MM.1S (cell line): ENCODE results near the gene FAM110A.

Source experiments
- CTCF ChIP-seq: fragments of 300-600 bp; sonication (generic); IDR thresholded peaks from 2 replicates; pipeline ENCODE4 v1.5.1; 2016; ENCODE audit warnings: antibody characterized with exemption, low read length, mixed read lengths
- EZH2 ChIP-seq: fragments of 300-600 bp; sonication (generic); optimal IDR thresholded peaks from 2 replicates; pipeline ENCODE3; 2017; ENCODE audit warnings: low read depth, mild to moderate bottlenecking, antibody characterized with exemption, low read length, mixed read lengths
- EZH2phosphoT487 ChIP-seq: fragments of 300-600 bp; sonication (generic); IDR thresholded peaks from 2 replicates; pipeline ENCODE4 v1.6.1; 2018; ENCODE audit warnings: antibody characterized with exemption, low read length

- no peak for TF ChIP-seq CTCF
- TF ChIP-seq EZH2 = no peak
- no peak for TF ChIP-seq EZH2phosphoT487
Observed at GRCh38 chr20:835608-836045, 2.1 kb downstream of the FAM110A start.
